HepG2 (cell line): Measurements from ENCODE around the gene HCRTR2. TPM values are rescaled to one million over a fixed set of nuclear protein-coding genes. Genes with fewer than 3 reads are reported as not detected.

ENCODE experiments used
- ATAC-seq: fragments of 200-7000 bp; cut with Tn5 transposase; 3 replicates; pipeline ENCODE4 v1.9.1; 2020; ENCODE audit warnings: mild to moderate bottlenecking, moderate library complexity
- BruUV-seq: library from RNA; stranded (reverse); fragments of 400-500 nt; replicated peaks from 2 replicates; lab custom pipeline; 2021; lab: Mats Ljungman, UMichigan
- CTCF ChIA-PET: fragments of 300-600 bp; formaldehyde crosslinking; extraction: SDS; loops from one replicate; lab custom pipeline; 2021; ENCODE audit warnings: low total read pairs, inconsistent platforms, low intra/inter-chr PET ratio; lab: Yijun Ruan, JAX
- POLR2A ChIA-PET: fragments of 350-600 bp; sonication (Branson Sonifier 250); formaldehyde crosslinking; loops from one replicate; lab custom pipeline; 2020; ENCODE audit warnings: antibody characterized with exemption, inconsistent platforms; lab: Yijun Ruan, JAX
- DNase-seq: peaks from one replicate; pipeline ENCODE4 v3.0.0-alpha.2; 2015; ENCODE audit warnings: low spot score
- FAIRE-seq: peaks from 3 replicates; lab custom pipeline; 2011; peaks lifted over from hg19 to GRCh38; lab: Jason Lieb, UNC
- H2AFZ ChIP-seq: one replicate; pipeline ENCODE4 v1.6.1; 2011; ENCODE audit warnings: low read length, inconsistent platforms
- H3K27ac ChIP-seq: fragments of 300-600 bp; 3 replicates; pipeline ENCODE4 v1.8.0; 2011; ENCODE audit warnings: mixed run types, mild to moderate bottlenecking, mixed read lengths, low read length, inconsistent platforms; ENCODE audit not compliant: insufficient read depth; ENCODE audit errors: extremely low read length
- H3K27me3 ChIP-seq, 2 experiments: fragments of 200-600 bp in 1 of 2; 2 replicates in 1 of 2; 3 replicates in 1 of 2; pipeline versions ENCODE4 v1.6.0 to v1.8.0; 2011; ENCODE audit warnings: low read length in 2 of 2, mild to moderate bottlenecking in 2 of 2, moderate library complexity in 2 of 2, inconsistent platforms in 1 of 2; ENCODE audit not compliant: insufficient read depth in 2 of 2, control insufficient read depth in 1 of 2
- H3K36me3 ChIP-seq, 2 experiments: fragments of 200-600 bp in 1 of 2; replicated peaks in 1 of 2; 2 replicates in 1 of 2; 3 replicates in 1 of 2; pipeline versions ENCODE4 v1.5.1 to v1.8.0; 2011; ENCODE audit warnings: low read length in 2 of 2, inconsistent platforms in 1 of 2; ENCODE audit not compliant: insufficient read depth in 2 of 2, control insufficient read depth in 1 of 2
- H3K4me1 ChIP-seq: 2 replicates; pipeline ENCODE4 v1.5.1; 2012; ENCODE audit warnings: low read length, inconsistent platforms; ENCODE audit not compliant: insufficient read depth
- H3K4me2 ChIP-seq: 2 replicates; pipeline ENCODE4 v1.6.0; 2011; ENCODE audit warnings: low read depth, low read length, inconsistent platforms
- H3K4me3 ChIP-seq, 3 experiments: fragments of 200-600 bp in 1 of 3; sonication (generic), shearing (Covaris generic) in 1 of 3; replicated peaks in 1 of 3; 2 replicates each; pipeline ENCODE4 v1.5.1; 2011 to 2016; ENCODE audit warnings: low read length in 3 of 3, inconsistent platforms in 2 of 3, low read depth in 2 of 3, mild to moderate bottlenecking in 2 of 3, control low read depth in 1 of 3, mixed read lengths in 1 of 3; ENCODE audit not compliant: insufficient read depth in 1 of 3
- H3K79me2 ChIP-seq: one replicate; pipeline ENCODE4 v1.6.1; 2011; ENCODE audit warnings: low read length, inconsistent platforms; ENCODE audit not compliant: insufficient read depth
- H3K9ac ChIP-seq: 2 replicates; pipeline ENCODE4 v1.6.0; 2011; ENCODE audit warnings: mild to moderate bottlenecking, low read depth, low read length, inconsistent platforms; ENCODE audit not compliant: insufficient read depth
- H3K9me3 ChIP-seq: 2 replicates; pipeline ENCODE4 v1.5.1; 2012; ENCODE audit warnings: mild to moderate bottlenecking, low read length
- H4K20me1 ChIP-seq: 2 replicates; pipeline ENCODE4 v1.6.0; 2011; ENCODE audit warnings: inconsistent platforms, mild to moderate bottlenecking, low read length, moderate library complexity; ENCODE audit not compliant: insufficient read depth
- CBFB ChIP-seq: sonication (generic); formaldehyde crosslinking; IDR thresholded peaks from 2 replicates; pipeline ENCODE4 v1.4.0; 2020; ENCODE audit warnings: missing genetic modification reagents
- FOSL2 ChIP-seq: sonication (generic); formaldehyde crosslinking; IDR thresholded peaks from 2 replicates; pipeline ENCODE4 v1.4.0; 2020; ENCODE audit warnings: missing genetic modification reagents
- HNRNPL ChIP-seq: fragments of 200-400 bp; formaldehyde crosslinking; IDR thresholded peaks from 2 replicates; pipeline ENCODE4 v1.6.1; 2017; ENCODE audit warnings: mild to moderate bottlenecking, low read depth, low read length
- MAF1 ChIP-seq: sonication (generic); formaldehyde crosslinking; IDR thresholded peaks from 2 replicates; pipeline ENCODE4 v1.5.0; 2020; ENCODE audit warnings: missing genetic modification reagents, borderline replicate concordance
- MAFK ChIP-seq, 2 experiments: IDR thresholded peaks in 1 of 2; conservative IDR thresholded peaks in 1 of 2; 2 replicates each; pipeline ENCODE4 v1.6.1; 2011; ENCODE audit warnings: improper control_type of control experiment in 2 of 2, low read length in 2 of 2
- RBAK ChIP-seq: sonication (generic); formaldehyde crosslinking; IDR thresholded peaks from 2 replicates; pipeline ENCODE4 v1.5.1; 2020; ENCODE audit warnings: mild to moderate bottlenecking, missing genetic modification reagents
- RFX3 ChIP-seq: IDR thresholded peaks from 2 replicates; pipeline ENCODE4 v1.6.1; 2016; ENCODE audit warnings: missing biosample characterization, missing genetic modification reagents
- TBX2 ChIP-seq: sonication (generic); formaldehyde crosslinking; IDR thresholded peaks from 2 replicates; pipeline ENCODE4 v1.5.0; 2020; ENCODE audit warnings: missing genetic modification reagents, mild to moderate bottlenecking, borderline replicate concordance
- U2AF2 ChIP-seq: fragments of 200-400 bp; formaldehyde crosslinking; IDR thresholded peaks from 2 replicates; pipeline ENCODE4 v1.6.1; 2017; ENCODE audit warnings: low read depth, mild to moderate bottlenecking, low read length
- YEATS2 ChIP-seq: sonication (generic); formaldehyde crosslinking; IDR thresholded peaks from 2 replicates; pipeline ENCODE4 v1.4.0; 2020; ENCODE audit warnings: missing genetic modification reagents, borderline replicate concordance
- ZNF326 ChIP-seq: sonication (generic); formaldehyde crosslinking; IDR thresholded peaks from 2 replicates; pipeline ENCODE4 v1.4.0; 2020; ENCODE audit warnings: missing genetic modification reagents, borderline replicate concordance
- ZNF724P ChIP-seq: sonication (generic); formaldehyde crosslinking; IDR thresholded peaks from 2 replicates; pipeline ENCODE4 v1.8.0; 2022; ENCODE audit warnings: missing genetic modification reagents, borderline replicate concordance
- ZSCAN20 ChIP-seq: sonication (generic); formaldehyde crosslinking; IDR thresholded peaks from 2 replicates; pipeline ENCODE4 v1.4.0; 2020; ENCODE audit warnings: missing genetic modification reagents, mild to moderate bottlenecking, borderline replicate concordance
- WGBS: methylation state at CpG from one replicate; pipeline ENCODE4 v1.1.6; 2017; ENCODE audit warnings: low lambda C conversion rate; 5-methylcytosine and 5-hydroxymethylcytosine counted together
- in situ Hi-C: cut with HindIII; loops from 2 replicates; pipeline ENCODE4 v1.10.0; 2017; ENCODE audit warnings: low pct_unique_long_range_greater_than_20kb; ENCODE audit not compliant: extremely low pct_ligation_motif_present
- intact Hi-C: fragments of 100-400 bp; cut with micrococcal nuclease; formaldehyde crosslinking; loops from one replicate; pipeline ENCODE4 v1.10.0; 2022; ENCODE audit not compliant: unreplicated experiment
- polyA plus RNA-seq, 8 experiments: library from polyadenylated mRNA; depleted of rRNA in 3 of 8; stranded (reverse) in 7 of 8; unstranded in 1 of 8; fragments of >200 nt; fragmentation: Illumina TruSeq in 4 of 8; extraction: Trizol in 4 of 8; gene quantifications; 2 replicates each; pipeline versions ENCODE4 v1.2.1 to v1.2.3, GENCODE V29; 2011 to 2016; ENCODE audit warnings: low read depth in 4 of 8, missing spikeins in 1 of 8, mixed read lengths in 1 of 8; ENCODE audit not compliant: insufficient read depth in 1 of 8
- total RNA-seq, 5 experiments: library from RNA; depleted of rRNA; stranded (reverse); fragments of >200 nt; fragmentation: Illumina TruSeq; extraction: Trizol; gene quantifications; 2 replicates each; pipeline ENCODE4 v1.2.3, GENCODE V29; 2016; ENCODE audit warnings: low read depth in 1 of 5
- TF ChIP-seq, protein P1 (sequence below): sonication (generic); formaldehyde crosslinking; IDR thresholded peaks from 2 replicates; pipeline ENCODE4 v1.4.0; 2020; ENCODE audit warnings: missing genetic modification reagents, mild to moderate bottlenecking, borderline replicate concordance
- TF ChIP-seq, protein P2 (sequence below): sonication (generic); formaldehyde crosslinking; IDR thresholded peaks from 2 replicates; pipeline ENCODE4 v1.4.0; 2020; ENCODE audit warnings: mild to moderate bottlenecking, missing genetic modification reagents
- TF ChIP-seq, protein P3 (sequence below): sonication (generic); formaldehyde crosslinking; IDR thresholded peaks from 2 replicates; pipeline ENCODE4 v1.8.0; 2022; ENCODE audit warnings: mild to moderate bottlenecking, missing genetic modification reagents; ENCODE audit not compliant: insufficient replicate concordance

The HCRTR2 gene
- total and polyA plus RNA-seq, 2 of the 13 experiments (the other 11 are each of a cell fraction or from before 2014, with no cell fraction given), result not detected

DNA sequence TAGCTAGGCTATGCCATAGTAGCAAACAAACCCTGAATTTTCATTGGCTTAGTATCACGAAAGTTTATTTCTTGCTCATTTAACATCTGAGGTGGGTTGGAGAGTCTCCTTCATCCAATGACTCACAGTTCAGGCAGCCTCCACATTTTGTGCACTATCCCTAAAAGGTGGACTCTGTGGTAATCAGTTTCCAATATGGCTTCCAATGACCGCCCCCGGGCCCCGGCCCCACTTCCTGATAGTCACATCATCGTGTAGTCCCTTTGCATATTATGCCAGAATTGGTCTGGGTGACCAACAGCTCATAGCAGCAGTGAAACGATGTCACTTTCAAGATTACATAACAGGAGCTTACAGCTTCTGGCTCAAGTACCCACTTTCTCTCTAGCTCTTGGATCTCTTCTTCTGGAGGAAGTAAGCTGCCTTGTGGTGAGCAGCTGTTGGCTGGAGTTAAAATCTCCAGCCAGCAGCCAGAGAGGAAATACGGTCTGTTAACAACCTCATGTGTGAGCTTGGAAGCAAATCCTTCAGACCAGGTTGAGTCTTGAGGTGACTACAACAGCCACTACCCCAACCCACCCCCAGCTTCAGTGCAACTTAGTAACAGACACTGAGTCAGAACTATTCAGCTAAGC lies 7.8 kb downstream of the HCRTR2 start (continued):
- TF ChIP-seq, protein P1, sequence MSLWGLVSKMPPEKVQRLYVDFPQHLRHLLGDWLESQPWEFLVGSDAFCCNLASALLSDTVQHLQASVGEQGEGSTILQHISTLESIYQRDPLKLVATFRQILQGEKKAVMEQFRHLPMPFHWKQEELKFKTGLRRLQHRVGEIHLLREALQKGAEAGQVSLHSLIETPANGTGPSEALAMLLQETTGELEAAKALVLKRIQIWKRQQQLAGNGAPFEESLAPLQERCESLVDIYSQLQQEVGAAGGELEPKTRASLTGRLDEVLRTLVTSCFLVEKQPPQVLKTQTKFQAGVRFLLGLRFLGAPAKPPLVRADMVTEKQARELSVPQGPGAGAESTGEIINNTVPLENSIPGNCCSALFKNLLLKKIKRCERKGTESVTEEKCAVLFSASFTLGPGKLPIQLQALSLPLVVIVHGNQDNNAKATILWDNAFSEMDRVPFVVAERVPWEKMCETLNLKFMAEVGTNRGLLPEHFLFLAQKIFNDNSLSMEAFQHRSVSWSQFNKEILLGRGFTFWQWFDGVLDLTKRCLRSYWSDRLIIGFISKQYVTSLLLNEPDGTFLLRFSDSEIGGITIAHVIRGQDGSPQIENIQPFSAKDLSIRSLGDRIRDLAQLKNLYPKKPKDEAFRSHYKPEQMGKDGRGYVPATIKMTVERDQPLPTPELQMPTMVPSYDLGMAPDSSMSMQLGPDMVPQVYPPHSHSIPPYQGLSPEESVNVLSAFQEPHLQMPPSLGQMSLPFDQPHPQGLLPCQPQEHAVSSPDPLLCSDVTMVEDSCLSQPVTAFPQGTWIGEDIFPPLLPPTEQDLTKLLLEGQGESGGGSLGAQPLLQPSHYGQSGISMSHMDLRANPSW (CRISPR knock-in tag), result no peak
- TF ChIP-seq, protein P2, sequence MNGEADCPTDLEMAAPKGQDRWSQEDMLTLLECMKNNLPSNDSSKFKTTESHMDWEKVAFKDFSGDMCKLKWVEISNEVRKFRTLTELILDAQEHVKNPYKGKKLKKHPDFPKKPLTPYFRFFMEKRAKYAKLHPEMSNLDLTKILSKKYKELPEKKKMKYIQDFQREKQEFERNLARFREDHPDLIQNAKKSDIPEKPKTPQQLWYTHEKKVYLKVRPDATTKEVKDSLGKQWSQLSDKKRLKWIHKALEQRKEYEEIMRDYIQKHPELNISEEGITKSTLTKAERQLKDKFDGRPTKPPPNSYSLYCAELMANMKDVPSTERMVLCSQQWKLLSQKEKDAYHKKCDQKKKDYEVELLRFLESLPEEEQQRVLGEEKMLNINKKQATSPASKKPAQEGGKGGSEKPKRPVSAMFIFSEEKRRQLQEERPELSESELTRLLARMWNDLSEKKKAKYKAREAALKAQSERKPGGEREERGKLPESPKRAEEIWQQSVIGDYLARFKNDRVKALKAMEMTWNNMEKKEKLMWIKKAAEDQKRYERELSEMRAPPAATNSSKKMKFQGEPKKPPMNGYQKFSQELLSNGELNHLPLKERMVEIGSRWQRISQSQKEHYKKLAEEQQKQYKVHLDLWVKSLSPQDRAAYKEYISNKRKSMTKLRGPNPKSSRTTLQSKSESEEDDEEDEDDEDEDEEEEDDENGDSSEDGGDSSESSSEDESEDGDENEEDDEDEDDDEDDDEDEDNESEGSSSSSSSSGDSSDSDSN, result no peak
- no peak for TF ChIP-seq MAF1 (CRISPR knock-in tag)
- no peak for TF ChIP-seq YEATS2 (CRISPR knock-in tag)
- TF ChIP-seq HNRNPL, result no peak

DNA sequence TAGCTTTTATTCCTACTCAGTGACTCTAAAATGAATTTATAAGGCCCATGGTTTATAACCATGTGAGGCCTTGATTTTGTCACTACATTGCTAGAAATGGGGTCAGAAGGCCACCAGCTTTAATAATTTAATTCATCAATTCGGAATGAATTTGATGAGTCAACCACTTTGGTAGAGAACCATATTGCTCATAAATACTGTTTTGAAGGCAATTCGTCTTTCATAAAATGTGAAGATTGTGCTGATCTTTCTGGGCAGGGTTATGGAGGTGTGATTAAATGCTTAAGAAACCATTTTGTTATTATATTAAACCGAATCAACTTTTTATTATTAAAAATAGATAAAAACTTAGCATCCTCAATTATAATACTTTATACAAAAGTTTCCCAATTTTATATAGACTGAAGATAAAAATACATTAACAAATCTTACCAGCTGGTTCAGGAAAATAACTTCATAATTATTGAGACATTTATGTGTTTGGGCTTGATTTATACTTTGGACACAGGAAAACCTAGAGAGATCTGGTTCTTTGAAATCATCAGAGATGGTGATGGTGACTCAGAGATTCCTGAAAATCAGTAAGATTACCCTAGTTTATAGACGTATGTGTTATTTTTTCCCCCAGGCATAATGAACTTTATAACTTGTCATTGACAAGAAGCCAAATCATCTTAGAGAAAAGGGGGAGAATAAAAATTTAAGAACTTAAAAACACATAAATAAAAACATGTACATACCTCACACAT lies 10.6 kb downstream of the HCRTR2 start:
- BruUV-seq, result no TSS peak
- H3K36me3 ChIP-seq, result no peaks in the 10 kb centered on the region
- intact Hi-C loops, result no loop called here
- no peaks in the 10 kb centered on the region for H3K9me3 ChIP-seq
- H3K4me2 ChIP-seq, result no peak overlapping the region
- DNase-seq, result no peak
- FAIRE-seq, result no peak
- no peak overlapping the region for H2AFZ ChIP-seq
- no peaks in the 10 kb centered on the region; a peak in 1 of 5 replicates for H3K27me3 ChIP-seq
- WGBS, result 1% methylated on average over 4 of the region's 4 CpGs
- ChIA-PET CTCF (no interaction called here), POLR2A (no interaction called here)
- no peak overlapping the region for H3K9ac ChIP-seq
- no peaks in the 10 kb centered on the region for H4K20me1 ChIP-seq
- no peak overlapping the region for H3K4me3 ChIP-seq
- no peaks in the 10 kb centered on the region for H3K4me1 ChIP-seq
- in situ Hi-C loops, result no loop called here
- no peaks in the 10 kb centered on the region for H3K79me2 ChIP-seq
- no peak overlapping the region for H3K27ac ChIP-seq
- ATAC-seq, result no peak
- TF ChIP-seq U2AF2 (no peak), RBAK (CRISPR knock-in tag) (no peak), FOSL2 (CRISPR knock-in tag) (no peak), RFX3 (CRISPR knock-in tag) (no peak), TBX2 (CRISPR knock-in tag) (no peak), ZNF724P (CRISPR knock-in tag) (no peak), CBFB (CRISPR knock-in tag) (no peak), MAFK (conservative IDR thresholded peaks at IDR 0.05 in 1 of 2, IDR thresholded peaks at IDR 0.05 in 1 of 2; ENCODE audit: low read length in 2 of 2) (peak in 1 of 2 experiments; percentile 32; a peak in 1 of 4 replicates), ZNF326 (CRISPR knock-in tag) (no peak), ZSCAN20 (CRISPR knock-in tag) (no peak)
- TF ChIP-seq, protein P3, sequence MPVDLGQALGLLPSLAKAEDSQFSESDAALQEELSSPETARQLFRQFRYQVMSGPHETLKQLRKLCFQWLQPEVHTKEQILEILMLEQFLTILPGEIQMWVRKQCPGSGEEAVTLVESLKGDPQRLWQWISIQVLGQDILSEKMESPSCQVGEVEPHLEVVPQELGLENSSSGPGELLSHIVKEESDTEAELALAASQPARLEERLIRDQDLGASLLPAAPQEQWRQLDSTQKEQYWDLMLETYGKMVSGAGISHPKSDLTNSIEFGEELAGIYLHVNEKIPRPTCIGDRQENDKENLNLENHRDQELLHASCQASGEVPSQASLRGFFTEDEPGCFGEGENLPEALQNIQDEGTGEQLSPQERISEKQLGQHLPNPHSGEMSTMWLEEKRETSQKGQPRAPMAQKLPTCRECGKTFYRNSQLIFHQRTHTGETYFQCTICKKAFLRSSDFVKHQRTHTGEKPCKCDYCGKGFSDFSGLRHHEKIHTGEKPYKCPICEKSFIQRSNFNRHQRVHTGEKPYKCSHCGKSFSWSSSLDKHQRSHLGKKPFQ (CRISPR knock-in tag), result no peak
